HepG2 (cell line): Measurements from ENCODE around the gene TTBK2.

Experiments
- GABPB1 ChIP-seq: IDR thresholded peaks from 2 replicates; pipeline ENCODE4 v1.6.1; 2016; ENCODE audit warnings: mild to moderate bottlenecking, missing genetic modification reagents, moderate library complexity, missing compliant biosample characterization
- SMC3 ChIP-seq: IDR thresholded peaks from 2 replicates; pipeline ENCODE4 v1.6.1; 2011; ENCODE audit warnings: low read length, improper control_type of control experiment
- STAG1 ChIP-seq: sonication (generic); formaldehyde crosslinking; IDR thresholded peaks from 2 replicates; pipeline ENCODE4 v1.4.0; 2020; ENCODE audit warnings: missing genetic modification reagents
- STAT5B ChIP-seq: sonication (generic); formaldehyde crosslinking; IDR thresholded peaks from 2 replicates; pipeline ENCODE4 v1.4.0; 2020; ENCODE audit warnings: missing genetic modification reagents
- ZNF326 ChIP-seq: sonication (generic); formaldehyde crosslinking; IDR thresholded peaks from 2 replicates; pipeline ENCODE4 v1.4.0; 2020; ENCODE audit warnings: missing genetic modification reagents, borderline replicate concordance
- TF ChIP-seq, protein P1 (sequence below): sonication (generic); formaldehyde crosslinking; IDR thresholded peaks from 2 replicates; pipeline ENCODE4 v1.5.0; 2020; ENCODE audit warnings: mild to moderate bottlenecking, missing genetic modification reagents, moderate library complexity

DNA sequence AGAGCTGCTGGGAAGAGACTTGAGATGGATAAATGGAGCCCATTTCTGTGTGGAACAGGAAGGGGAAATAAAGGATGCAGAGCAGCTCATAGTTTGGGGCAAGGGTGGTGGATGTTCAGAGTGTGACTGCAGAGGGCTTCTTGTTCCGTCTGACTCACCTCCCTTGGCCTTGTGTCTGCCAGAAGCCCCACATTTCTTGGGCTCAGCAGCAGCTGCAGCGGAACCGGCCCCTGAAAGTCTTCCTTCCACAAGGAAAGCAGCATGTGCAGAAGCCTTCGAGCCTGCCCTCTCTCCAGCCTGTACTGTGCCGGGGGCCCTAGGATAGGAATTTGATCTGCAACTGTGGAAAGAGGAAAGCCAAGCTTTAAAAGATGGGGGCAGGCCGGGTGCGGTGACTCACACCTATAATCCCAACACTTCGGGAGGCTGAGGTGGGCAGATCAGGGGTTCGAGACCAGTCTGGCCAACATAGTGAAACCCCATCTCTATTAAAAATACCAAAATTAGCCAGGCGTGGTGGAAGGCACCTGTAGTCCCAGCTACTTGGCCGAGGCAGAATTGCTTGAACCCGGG is 195.2 kb downstream of the TTBK2 start:
- TF ChIP-seq GABPB1 (CRISPR knock-in tag) (no peak), SMC3 (no peak), ZNF326 (CRISPR knock-in tag) (no peak), STAG1 (CRISPR knock-in tag) (no peak), STAT5B (CRISPR knock-in tag) (no peak)
- TF ChIP-seq, protein P1, sequence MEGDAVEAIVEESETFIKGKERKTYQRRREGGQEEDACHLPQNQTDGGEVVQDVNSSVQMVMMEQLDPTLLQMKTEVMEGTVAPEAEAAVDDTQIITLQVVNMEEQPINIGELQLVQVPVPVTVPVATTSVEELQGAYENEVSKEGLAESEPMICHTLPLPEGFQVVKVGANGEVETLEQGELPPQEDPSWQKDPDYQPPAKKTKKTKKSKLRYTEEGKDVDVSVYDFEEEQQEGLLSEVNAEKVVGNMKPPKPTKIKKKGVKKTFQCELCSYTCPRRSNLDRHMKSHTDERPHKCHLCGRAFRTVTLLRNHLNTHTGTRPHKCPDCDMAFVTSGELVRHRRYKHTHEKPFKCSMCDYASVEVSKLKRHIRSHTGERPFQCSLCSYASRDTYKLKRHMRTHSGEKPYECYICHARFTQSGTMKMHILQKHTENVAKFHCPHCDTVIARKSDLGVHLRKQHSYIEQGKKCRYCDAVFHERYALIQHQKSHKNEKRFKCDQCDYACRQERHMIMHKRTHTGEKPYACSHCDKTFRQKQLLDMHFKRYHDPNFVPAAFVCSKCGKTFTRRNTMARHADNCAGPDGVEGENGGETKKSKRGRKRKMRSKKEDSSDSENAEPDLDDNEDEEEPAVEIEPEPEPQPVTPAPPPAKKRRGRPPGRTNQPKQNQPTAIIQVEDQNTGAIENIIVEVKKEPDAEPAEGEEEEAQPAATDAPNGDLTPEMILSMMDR, result no peak
